Measurements from ENCODE around the gene NPY2R.

NPY2R gene

DNA sequence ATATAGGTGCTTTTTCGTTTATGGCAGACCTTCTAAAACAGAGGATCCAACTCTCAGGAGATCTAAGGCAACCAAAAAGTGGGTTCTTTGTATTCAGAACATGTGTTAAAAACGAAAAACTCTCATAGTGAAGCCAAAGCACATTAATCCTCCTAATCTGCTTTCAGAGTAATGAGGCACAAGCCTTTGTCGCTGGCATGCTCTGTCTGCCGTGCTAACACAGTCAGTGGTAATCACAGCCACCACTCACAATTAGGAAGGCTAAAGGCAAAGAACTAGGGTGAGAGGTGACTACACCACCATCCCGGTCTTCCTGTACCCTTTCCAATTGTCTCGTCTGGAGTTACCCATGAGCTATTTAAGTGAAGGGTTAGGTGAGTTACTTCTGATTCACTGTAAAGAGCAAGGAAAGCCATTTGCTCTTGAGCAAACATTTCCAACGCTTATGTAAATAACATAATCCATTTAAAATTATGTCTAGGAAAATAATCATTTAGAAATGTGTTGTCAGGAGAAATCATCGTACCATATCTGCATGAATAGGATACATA is 40.7 kb downstream of the NPY2R start:
- TF ChIP-seq POLR2A (IDR thresholded peaks at IDR 0.05; ENCODE audit: low read depth, low read length) (no peak), TAF1 (IDR thresholded peaks at IDR 0.05; ENCODE audit: borderline replicate concordance, low read depth, low read length) (no peak), POLR2AphosphoS5 (IDR thresholded peaks at IDR 0.05; ENCODE audit: low read depth, low read length) (no peak)
- no peak for FAIRE-seq
- DNase-seq (ENCODE audit: insufficient read length) = no peak

DNA sequence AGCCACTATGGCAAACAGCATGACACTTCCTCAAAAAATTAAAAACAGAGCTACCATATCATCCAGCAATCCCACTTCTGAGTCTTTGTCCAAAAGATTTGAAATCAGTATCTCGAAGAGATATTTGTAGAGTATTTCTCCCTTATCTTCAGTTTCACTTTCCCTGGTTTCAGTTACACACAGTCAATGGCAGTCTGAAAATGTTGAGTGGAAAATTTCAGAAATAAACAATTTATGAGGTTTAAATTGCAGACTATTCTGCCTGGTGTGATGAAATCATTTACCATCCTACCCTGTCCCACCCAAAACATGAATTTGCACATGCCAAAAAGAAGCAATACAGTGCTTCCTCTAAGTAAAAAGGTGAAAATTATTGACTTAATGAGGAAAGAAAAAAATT is 43.9 kb downstream of the NPY2R start:
- TF ChIP-seq POLR2A (IDR thresholded peaks at IDR 0.05; ENCODE audit: low read depth, low read length) = no peak
- no peak for TF ChIP-seq TAF1 (IDR thresholded peaks at IDR 0.05; ENCODE audit: borderline replicate concordance, low read depth, low read length)
- TF ChIP-seq POLR2AphosphoS5 (IDR thresholded peaks at IDR 0.05; ENCODE audit: low read depth, low read length) = no peak
- FAIRE-seq = no peak
- no peak for DNase-seq (ENCODE audit: insufficient read length)

DNA sequence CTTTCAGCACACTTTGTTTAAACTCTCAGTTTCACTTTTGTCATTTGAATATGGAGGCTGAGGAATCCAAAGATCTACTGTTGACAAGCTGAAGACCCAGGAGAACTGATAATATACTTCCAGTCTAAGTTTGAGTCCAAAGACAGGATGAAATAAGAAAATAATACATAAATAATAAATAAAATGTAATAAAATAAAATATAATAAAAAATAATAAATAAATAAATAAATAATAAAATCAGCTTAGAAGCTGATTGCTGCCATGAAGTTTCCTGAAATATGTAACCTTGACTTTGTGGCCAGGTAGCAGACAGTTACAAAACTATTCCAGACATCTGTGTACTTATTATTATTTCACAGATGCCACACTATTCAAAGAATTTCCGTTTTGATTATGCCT is 55.0 kb downstream of the NPY2R start:
- TF ChIP-seq POLR2AphosphoS5 (IDR thresholded peaks at IDR 0.05; ENCODE audit: low read depth, low read length) = no peak
- TF ChIP-seq POLR2A (IDR thresholded peaks at IDR 0.05; ENCODE audit: low read depth, low read length) = no peak
- no peak for TF ChIP-seq TAF1 (IDR thresholded peaks at IDR 0.05; ENCODE audit: borderline replicate concordance, low read depth, low read length)
- no peak for FAIRE-seq
- DNase-seq (ENCODE audit: insufficient read length) = no peak

DNA sequence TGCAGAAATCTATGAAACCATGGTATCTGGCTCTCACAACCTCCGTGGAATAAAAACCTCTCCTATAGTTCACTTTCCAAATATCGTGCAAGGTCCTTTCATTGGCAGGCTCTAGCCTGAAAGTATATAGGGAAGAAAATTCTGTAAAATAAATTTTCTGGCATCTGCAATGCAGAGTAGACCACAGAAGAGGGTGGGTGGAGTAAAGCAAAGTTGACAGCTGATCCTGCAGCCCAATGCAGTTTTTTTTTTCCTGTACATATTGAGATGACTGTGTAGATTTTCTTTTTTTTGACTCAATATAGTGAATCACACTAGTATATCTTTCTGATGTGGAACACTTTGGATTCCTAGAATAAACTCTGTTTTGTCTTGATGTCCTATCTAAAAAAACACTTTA is 56.7 kb downstream of the NPY2R start:
- FAIRE-seq = no peak

More for the DNA sequence above, 56.7 kb downstream of the NPY2R start:
- DNase-seq (ENCODE audit: insufficient read length) = no peak
- TF ChIP-seq POLR2AphosphoS5 (IDR thresholded peaks at IDR 0.05; ENCODE audit: low read depth, low read length) (no peak), TAF1 (IDR thresholded peaks at IDR 0.05; ENCODE audit: borderline replicate concordance, low read depth, low read length) (no peak), POLR2A (IDR thresholded peaks at IDR 0.05; ENCODE audit: low read depth, low read length) (no peak)
